HG03095 (cell line): ENCODE data around the gene ZDHHC20.

Experiments used
- ATAC-seq: cut with Tn5 transposase; IDR thresholded peaks from one replicate; pipeline ENCODE4 v1.9.1; 2021; ENCODE audit warnings: moderate library complexity; ENCODE audit not compliant: unreplicated experiment

The ZDHHC20 gene

DNA sequence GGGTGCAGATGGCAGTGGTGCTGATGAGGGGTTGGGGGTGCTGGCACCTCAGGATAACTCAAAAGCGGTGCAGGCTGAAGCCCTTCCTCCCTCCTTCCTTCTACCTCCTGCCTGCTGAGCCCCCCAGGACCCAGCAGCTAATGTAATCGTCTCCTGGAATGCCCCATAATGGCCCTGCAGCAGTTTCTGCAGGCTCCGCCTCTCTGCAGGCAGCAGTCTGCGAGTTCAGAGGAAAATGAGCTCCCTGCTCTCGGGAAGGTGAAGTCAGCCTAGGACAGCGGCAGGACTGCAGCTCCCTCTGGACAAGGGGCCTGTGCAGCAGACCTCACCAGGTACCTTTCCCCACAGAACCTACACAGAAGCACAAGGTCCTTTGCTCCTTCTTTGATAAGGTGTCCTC is 130.9 kb downstream of the ZDHHC20 start:
- no peak for ATAC-seq

DNA sequence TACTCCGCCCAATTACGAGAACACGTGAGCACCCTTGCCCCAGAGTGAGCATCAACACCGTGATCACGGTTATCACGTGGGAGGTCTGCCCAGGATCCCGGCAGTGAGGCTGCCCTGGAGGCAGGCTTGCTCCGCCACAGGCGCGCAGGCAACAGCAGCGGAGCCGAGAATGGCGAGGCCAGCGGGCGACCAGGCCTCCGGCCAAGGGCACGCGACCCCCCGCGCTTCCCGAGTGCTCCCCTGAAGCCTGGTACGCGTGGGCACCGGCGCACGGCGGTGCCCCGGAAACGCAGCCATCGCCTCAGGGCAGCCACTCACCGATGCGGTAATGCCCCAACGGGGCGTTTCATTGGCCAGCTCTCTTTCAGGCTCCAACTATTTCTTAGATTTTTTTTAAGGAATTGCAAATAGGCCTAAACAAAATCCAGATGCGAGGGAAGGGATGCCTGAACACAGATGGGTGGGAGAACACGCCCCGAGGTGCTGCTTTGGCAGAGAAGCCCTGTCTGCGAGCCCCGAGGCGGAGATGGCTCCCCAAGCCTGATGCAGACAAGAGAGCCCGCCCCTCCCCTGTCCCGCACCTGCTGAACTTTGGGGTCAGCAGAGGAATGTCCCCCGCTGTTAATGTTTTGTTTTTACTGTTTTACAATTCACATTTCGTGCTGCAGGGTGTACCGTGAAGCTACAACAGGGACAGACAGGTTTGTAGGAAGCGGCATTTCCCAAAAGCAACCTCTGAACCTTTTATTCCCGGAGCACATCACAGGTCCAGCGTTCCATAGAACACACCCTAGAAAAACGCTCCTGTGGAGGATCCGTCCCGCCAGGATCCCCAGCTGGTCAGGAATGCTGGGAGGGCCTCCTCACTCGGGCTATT is 132.7 kb downstream of the ZDHHC20 start:
- no peak for ATAC-seq

DNA sequence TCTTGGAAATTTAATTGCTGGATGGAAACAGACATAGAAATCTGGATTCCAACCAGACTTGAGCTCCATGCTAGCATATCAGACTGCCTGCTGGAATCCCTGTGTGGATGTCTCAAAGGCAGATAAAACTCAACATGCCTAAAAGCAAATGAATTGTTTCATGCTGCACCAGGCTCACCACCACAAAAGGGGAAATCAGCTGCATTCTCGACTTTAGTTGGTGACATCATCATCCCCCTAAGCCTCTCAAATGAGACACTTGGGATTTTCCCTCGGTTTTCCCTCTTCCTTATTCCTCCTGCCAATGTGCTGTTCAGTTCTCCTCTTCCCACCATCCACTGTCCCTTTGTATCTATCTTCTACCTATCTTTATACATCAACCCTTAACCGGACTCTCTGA is 134.3 kb downstream of the ZDHHC20 start:
- no peak for ATAC-seq

DNA sequence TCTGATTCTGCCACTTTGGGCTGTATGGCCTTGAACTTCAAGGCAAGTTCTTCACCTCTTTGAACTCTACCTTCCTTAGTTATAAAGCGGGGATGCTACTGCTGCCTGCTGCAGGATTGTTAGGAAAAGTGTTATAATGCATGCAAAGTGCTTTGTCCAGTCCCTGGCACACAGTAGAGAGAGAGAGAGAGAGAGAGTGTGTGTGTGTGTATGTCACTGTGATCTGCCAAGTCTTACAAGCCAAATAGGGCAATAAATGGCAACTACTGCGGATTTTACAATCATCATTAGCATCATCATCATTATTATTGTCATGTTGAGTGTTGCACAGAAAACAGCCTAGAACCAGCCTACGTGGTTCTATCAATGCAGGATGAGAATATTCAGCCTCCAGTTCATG is 136.1 kb downstream of the ZDHHC20 start:
- ATAC-seq = no peak
